Measurements from ENCODE around the gene COL10A1. TPM values are rescaled to one million over a fixed set of nuclear protein-coding genes. Genes with fewer than 3 reads are reported as not detected.

The COL10A1 gene
- total RNA-seq, 2 donors from 2014 or later, result not detected

DNA sequence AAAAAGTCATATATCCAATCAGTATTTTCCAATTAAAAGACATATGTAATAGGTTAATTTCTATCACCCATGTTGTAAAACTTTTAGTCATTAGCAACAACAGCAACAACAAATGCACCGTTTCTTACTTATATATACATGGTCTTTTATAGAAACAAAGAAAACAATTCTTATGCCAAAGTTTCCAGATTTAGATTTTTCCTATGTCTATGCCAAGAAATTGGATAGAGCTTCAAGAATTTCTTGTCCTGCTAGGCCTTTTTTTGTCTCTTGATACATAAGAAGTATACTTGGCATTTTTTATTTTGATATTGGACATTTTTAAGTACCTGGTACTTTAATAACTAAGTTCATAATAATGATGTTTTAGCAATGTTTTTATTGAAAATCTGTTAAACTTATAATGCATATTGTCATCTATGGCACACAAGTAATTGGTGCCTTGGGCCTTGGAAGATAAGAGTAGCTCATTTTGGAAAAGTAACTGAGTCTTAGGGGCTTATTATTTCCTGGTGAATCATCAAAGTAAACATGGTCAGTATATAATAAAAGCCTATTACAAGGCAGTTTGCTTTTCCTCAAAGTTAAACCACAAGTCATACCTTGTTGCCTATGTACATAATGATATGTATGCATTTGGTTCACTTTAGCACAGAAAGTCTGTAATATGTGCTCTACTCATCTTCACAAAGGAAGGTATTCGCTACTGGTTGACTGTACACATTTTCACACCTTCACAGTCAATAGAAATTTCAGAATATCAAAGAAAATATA is 55.1 kb downstream of the COL10A1 start:
- no peak overlapping the region for H3K27ac Mint-ChIP-seq
- DNase-seq (ENCODE audit: low spot score in 2 of 2) (no peak), ATAC-seq (no peak)
- H3K9me3 Mint-ChIP-seq, result no peaks in the 10 kb centered on the region
- H3K36me3 Mint-ChIP-seq, result no peaks in the 10 kb centered on the region

GRCh38 chr6:116070101-116070500 is 55.8 kb downstream of the COL10A1 start:
- ATAC-seq (no peak), DNase-seq (ENCODE audit: low spot score in 2 of 2) (no peak)
- no peak overlapping the region for H3K27ac Mint-ChIP-seq
- H3K36me3 Mint-ChIP-seq, result no peaks in the 10 kb centered on the region
- H3K9me3 Mint-ChIP-seq, result no peaks in the 10 kb centered on the region

Other genes with a start within 250 kb of the COL10A1 start
- under 1 TPM; 0.02 to 0.12 TPM for gene FRK, start 65.2 kb downstream of the COL10A1 start, total RNA-seq
- gene NT5DC1, start 25.3 kb downstream of the COL10A1 start, total RNA-seq, result 10 to 100 TPM; 35.1 to 41.6 TPM
- gene TSPYL4, start 127.9 kb upstream of the COL10A1 start, total RNA-seq, result 10 to 100 TPM in 1 of 2 donors, 1 to 10 TPM in 1; 6.1 to 13.2 TPM
- 10 to 100 TPM; 35.9 to 59.2 TPM for gene TSPYL1, start 153.8 kb upstream of the COL10A1 start, total RNA-seq
- gene DSE, start 244.8 kb upstream of the COL10A1 start, total RNA-seq, result 1 to 10 TPM; 5.8 to 6.0 TPM